Prostate gland (tissue), 2 donors: ENCODE measurements around the gene HIGD1A.

Experiments
- CTCF ChIP-seq, 4 experiments: fragments of 200-600 bp in 2 of 4; fragments of 450-650 bp in 2 of 4; sonication (generic) in 2 of 4; IDR thresholded peaks; 1 replicate in 3 of 4; 2 replicates in 1 of 4; pipeline ENCODE4 v1.5.1; 2016 to 2019; ENCODE audit warnings: antibody characterized with exemption in 4 of 4, mild to moderate bottlenecking in 2 of 4, moderate library complexity in 2 of 4
- POLR2A ChIP-seq: fragments of 450-650 bp; IDR thresholded peaks from one replicate; pipeline ENCODE4 v1.6.1; 2016; ENCODE audit warnings: antibody characterized with exemption, mild to moderate bottlenecking

- no peak for TF ChIP-seq CTCF (IDR thresholded peaks at IDR 0.05)
- no peak for TF ChIP-seq POLR2A
Observed at GRCh38 chr3:42809202-42809601, 4.9 kb upstream of the HIGD1A start, which contains the start of gene ACKR2.
